CD4-positive, alpha-beta T cell treated with Interleukin-6 at 100 ng/mL for 8 hours (primary cell): ENCODE measurements around the gene CCDC8.
"Not testable (repeated sequence)": the region's sequence is repeated elsewhere in the genome, so short reads cannot be mapped to it uniquely, and the experiment has no call there.

Source experiments
- DNase-seq: peaks from one replicate; pipeline ENCODE4 v3.0.0-alpha.2; 2020; ENCODE audit warnings: mixed read lengths, low spot score

Gene CCDC8

DNA sequence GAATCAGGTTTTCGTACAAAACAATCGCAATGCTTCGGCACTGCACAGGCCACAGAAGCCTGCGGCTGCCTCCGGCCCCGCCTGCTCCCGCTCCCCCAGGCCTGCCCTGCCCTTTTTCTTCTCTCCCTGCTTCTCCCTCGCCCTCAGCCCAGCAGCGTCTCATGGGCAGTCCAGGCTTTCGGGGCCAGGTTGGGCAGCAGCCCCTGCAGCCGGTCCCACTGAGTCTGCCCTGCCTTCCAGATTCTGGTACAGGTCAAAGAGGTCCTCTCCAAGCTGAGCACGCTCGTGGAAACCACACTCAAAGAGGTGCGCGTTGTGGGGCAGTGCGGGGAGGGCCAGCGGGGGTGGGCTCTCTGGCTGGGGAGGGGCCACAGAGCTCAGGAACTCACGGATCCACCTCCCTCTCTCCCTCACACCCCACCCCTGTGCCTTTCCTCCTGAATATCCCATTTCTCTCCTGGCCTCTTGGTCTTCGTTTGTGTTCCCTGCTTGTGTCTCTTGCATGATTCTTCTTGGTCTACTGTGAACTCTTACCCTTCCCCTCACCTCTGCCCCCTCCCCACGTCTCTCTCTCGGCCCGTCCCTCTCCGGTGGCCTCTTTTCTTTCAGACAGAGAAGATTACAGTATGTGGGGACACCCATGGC is 30.1 kb downstream of the CCDC8 start:
- no peak for DNase-seq

DNA sequence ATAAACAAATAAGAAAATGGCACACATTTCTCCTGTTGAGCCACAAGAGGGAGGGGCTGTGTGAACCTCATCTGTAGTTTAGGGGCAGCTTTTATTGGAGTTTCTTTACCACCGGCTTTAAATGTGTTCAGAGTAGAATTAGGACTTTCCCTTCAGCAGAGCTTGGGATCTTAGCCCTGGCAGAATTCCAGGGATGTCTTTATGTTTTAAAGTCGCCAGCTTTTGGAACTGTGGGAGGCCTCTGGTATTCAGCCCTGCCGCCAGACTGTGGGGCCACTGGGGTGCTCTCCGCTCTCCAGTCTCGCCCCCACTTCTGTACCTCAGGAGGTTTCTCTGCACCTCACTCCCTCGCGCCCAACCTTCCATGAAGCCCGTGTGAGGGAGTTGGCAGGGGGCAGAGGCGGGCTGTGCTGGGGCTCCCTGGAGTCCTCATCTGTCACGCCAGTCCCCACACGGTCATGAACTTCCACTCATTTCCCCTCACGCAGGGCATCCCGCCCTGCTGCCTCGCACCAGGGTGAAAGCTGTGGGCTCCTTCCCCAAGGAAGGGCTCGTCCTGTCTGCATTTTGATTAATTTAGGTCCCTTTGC is 31.5 kb downstream of the CCDC8 start:
- no peak for DNase-seq

DNA sequence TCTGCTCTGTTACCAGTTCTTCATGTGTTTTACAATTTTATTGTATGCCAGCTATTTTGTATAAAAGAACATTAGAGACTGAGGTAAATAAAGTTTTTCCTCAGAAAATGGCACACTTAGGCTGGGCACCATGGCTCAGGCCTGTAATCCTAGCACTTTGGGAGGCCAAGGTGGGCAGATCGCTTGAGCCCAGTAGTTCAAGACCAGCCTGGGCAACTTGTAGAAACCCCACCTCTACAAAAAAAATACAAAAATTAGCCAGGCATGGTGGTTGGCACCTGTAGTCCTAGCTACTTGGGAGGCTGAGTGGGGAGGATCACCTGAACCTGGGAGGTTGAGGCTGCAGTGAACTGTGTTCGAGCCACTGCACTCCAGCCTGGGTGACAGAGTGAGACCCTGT is 32.0 kb downstream of the CCDC8 start:
- DNase-seq = no peak

DNA sequence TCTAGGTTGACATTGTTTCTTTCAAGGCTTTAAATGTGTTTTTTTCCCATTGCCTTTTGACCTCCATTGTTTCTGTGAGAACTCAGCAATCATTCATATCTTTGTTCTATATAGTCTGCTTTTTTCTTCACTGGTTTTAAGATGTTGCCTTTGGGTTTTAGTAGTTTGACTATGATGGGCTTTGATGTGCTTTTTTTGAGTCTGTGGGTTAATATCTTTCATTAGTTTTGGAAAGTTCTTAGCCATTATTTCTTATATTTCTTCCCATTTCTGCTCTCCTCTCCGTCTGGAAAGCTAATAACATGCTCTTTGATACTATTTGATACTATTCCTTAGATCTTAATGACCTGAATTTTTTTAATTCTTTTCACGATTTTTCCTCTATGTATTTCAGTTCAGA is 32.7 kb downstream of the CCDC8 start:
- DNase-seq = no peak

DNA sequence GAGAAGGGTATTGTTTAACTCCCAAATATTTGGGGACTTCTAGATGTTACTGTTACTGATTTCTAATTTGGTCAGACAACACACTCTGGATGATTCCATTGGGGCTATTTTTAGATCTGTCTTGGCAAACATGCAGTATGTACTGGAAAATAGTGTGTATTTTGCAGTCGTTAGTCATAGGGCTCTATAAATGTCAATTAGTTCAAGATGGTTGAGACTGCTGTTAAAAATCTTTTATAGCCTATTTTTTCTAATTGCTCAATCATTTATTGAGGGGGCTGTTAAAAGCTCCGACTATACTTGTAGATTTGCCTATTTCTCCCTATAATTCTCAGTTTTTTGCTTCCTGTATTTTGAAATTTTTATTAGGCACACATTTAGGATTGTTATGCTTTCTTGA is 35.1 kb downstream of the CCDC8 start:
- DNase-seq = no peak

DNA sequence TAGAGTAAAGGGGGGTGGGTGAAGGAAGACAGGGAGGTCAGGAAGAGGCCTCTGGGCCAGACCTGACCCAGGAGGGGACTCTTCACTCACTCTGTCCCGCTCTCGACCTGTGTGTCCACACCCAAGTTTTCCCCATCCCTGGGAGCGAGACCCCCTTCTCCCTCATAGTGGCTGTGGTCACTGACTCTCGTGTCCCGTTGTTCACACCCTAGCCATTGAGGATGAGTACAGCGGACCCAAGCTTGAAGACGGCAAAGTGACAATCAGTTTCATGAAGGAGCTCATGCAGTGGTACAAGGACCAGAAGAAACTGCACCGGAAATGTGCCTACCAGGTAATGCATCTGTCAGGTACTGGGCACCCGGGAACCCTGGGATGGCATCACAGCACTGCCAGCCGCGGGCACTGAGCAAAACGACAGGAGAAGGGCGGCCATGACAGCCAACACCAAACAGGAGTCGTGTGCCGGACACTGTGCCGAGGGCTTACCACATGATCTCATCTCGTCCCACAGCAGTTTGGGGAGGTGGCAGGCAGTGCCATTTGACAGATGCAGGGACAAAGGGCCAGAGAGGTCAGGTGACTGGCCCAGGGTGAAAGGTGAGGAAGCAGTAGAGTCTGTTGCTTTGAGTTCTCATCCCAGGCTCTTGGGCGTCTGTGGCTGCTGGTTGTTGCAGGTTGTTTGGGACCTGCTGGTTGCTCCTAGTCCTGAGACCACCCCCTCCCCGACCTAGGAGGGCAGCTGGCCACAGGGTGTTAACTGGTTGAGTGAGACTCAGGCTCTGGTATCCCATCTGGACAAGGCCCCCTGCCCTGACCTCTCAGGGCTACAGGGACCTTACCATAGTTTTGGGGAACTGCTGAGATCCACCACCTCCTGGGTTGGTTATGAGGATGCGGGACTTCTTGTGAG is 36.9 kb downstream of the CCDC8 start:
- no peak for DNase-seq

DNA sequence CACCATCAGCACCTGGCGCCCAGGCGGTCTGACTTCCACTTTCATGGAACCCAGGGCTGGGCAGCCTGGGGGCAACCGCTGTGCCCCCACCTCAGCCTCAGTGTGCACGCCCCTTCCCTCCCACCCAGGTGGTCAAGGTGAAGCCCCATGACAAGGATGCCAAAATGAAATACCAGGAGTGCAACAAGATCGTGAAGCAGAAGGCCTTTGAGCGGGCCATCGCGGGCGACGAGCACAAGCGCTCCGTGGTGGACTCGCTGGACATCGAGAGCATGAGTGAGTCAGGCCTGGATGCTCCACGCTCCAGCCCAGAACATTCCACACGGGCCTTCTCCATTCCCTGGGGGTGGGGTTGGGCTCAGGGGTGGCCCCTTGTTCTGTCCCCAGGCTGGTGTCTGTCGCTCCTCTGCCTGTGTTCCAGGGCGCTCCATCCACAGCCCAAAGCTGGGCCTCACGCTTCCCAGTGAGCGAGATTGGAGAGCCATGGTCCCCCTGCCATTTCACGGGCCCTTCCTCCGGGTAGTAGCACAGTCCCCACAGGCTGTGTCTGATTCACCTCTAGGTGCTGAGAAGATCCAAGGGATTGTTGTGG is 37.8 kb downstream of the CCDC8 start:
- not testable (repeated sequence) for DNase-seq

DNA sequence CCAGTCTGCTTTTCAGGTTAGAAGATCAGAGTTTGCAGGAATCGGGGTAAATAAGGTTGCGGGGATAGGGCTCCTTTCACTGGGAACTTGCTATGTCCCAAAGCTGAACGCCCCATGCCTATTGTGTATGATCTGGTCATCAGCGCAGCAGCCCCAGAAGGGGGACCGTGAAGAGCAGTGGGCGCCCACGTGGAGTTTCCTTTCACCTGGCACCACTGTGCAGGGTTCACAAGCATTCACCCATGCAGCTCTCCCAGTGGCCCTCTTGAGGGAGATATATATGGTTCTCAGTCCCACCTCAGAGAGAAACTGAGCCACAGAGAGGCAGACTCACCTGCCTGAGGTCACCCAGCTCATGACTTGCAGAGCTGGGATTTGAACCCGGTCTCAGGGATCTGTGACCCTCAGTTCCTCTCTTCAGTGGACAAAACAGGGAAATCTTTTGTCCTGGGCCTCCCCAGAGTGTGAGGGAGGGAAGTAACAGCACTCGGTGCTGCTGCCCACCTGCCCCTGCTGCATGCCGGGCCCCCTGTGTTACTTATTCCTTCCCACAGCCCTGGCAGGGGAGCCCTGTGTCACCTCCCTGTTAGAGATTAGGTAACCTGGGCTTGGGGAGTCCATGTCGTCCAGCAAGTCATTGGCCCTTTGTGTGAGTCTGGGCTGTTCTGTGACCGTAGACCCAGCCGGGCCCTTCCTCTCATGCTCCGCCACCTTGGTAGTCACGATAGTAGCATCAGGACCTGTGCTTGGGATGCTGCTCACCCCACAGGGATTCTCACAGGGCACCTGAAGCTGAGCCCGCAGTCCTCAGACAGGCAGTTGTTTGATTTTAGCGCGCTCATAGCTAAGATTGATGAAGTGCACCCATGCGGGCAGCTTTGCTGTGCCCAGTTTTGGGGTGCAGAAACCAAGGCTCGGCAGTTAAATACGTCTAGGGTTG is 38.6 kb downstream of the CCDC8 start:
- no peak for DNase-seq

DNA sequence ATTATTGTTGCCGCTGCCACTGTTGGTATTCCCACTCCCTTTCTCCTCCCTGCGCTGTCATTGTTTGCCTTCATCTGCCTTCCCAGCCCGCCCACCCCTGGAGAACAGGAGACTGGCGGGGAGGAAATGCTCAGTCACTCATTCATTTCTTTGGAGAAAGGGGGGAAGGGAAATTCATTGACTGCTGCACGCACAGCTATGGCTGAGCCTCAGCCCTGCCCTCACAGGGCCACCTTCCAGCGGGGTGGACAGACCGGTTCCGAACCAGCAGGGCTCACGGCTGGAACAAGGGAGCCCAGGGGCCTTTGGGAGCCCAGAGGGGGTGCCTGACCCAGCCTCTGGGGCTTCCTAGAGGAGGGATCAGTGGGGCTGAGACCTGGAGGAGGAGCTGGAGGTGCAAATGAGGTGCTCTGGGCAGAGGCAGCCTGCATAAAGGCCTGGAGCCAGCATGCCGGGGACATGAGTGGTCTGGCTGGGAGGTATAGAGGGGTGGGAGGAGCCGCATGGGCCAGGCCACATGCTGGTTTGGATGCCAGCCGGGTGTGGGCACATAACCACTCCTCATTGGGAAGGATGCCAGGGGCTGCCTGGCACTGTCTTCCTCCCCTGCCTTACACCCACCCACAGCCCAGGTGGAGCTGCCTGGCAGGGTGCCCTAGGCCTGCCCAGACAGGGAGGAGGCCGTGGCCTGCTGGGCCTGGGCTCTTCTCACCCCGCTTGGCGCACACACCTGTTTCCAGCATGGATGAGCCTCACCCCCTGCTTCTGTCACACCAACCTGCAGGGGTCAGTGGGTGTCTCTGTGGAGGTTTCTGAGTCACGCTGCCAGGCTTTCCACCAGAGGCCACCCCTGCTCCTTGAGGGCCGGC is 39.6 kb downstream of the CCDC8 start:
- DNase-seq = no peak

DNA sequence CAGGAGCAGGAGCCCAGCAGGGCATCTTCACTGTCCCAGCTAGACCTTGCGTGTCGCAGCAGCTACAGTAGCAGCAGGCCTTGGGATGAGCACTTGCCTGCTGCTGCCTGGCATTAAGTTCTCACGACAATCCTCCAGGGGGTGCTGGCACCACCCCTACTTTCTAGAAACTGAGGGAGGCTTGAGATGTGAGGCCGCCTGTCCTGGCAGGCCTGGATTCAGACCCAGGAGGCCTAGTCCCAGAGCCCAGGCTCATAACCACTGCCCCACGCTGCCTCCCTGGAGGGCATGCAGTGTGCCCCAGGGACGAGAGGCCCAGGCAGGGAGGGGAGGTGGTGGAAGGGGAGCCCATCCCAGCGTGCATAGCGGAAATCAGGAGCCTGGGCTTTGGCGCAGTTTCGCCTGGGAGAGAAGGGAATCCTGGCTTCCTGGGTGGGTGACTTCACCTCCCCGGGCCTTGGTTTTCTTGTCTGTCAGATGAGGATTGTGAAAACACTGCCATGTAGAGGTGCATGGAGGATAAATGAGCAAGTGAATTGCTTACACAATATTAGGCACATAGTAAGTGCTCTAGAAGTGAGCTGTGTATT is 40.4 kb downstream of the CCDC8 start:
- DNase-seq = no peak

DNA sequence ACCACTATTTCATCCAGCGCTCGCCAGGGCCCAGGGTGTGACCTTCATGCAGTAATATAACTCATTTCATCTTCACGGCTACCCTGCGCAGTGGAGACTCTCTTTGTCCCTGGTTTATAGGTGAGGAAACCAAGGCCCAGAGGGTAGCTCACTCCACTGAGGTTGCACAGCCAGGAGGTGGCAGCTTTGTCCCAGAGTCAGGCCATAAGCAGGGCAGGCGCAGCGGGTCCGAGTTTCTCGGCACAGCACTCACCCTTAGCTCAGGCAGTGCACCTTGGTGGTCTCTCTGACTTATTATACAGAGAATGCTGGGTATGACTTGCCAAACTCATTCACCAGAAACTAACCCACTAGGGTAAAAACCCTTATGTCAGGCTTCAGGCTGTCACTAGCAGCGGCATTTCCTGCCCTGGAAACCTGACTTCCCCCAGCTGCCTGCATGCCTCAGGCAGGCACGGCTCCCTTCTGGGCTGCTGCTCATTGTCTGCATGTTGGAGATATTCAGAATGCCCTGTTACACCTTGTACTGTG is 41.9 kb downstream of the CCDC8 start:
- no peak for DNase-seq

DNA sequence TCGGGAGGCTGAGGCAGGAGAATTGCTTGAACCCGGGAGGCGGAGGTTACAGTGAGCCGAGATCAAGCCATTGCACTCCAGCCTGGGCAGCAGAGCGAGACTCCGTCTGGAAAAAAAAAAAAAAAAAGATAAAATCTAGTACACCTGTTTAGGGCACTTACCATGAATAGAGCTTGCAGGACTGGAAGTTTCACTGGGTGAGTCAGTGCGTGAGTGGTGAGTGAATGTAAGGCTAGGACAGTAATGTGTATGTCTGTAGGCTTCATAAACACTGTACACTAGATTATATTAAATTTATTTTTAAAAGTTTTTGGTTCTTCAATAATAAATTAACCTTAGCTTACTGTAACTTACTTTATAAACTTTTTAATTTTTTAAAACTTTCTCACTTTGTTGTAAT is 43.5 kb downstream of the CCDC8 start:
- DNase-seq = no peak

DNA sequence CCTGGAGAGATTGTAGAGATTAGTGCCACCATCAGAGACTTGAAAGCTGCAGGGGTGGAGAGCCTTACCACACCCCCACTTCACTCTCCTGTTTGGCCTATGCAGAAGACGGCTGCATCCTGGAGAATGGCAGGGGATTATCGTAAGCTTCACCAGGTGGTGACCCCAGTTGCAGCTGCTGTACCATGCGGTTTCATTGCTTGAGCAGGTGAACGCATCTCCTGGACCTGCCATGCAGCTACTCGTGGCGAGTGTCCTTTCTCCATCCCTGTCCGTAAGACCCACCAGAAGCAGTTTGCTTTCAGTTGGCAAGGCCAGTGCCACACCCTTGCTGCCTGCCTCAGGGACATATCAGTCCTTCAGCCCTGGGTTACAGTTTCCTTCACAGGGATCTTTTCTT is 45.2 kb downstream of the CCDC8 start:
- DNase-seq = no peak

DNA sequence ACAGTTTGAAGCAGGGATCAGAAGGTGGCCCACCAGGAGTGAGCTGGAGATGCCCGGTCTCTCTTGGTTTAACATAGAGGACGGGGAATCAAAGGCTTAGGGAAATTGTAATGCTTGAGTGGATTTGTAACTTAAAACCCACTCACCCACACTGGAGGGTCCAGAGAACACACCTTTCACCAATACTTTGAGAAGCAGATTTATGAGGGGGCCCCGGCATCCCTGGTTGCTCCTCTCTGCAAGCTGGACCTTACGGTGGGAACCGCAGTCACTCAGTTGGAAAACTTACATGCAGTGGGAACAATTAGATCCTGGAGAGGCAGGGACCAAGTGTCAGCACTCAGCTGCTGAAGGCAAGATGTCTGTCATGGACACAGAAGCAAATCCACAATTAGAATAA is 45.9 kb downstream of the CCDC8 start:
- no peak for DNase-seq

DNA sequence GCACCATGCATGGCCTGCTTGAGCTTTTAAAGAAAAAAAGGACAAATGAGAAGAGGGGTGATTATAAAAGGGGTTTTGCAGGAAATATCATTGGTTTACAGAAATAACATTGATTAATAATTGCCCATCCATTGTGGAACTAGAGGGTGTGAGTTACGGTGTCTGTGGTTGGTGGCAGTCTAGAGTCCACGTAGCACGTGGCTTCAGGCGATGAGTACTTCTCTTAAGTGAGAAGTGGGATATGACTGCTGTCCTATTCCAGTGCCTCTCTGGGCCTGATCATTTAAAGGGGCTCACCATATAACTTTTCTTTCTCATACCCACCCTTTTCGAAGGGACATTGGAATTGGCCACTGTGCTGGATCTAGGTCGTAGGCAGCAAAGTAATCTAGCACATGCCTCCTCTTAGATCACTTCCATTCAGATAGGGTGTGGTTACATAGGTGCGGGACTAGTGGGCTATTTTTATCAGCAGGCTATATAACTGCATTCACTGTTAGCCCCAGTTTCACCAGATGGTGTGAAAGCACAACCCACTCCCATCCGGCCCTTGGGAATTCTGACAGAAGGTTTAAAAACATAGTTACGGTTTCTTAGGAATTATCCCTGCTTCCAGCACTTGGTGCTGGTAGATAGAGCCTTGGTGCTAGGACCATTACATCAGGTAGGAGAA is 46.6 kb downstream of the CCDC8 start:
- DNase-seq = no peak

DNA sequence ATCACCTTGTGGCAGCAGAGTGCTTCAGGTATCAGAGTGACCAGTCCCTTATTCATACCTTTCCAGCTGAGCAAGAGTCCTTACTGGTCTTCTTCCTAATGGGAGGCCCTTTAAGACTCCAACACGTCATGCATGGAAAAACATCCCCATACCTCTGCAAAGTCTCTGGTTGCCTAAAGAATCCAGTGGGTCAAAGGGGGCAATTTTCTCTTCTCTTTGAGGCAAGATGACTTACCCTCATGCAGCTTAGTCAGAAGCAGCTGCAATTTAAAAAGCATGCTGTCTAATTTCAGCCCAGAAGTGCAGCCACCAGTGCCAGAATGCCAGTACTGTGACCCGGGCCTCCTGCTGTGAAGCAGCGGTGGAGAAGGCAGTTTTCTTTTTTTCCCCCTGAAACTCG is 47.8 kb downstream of the CCDC8 start:
- DNase-seq = no peak

DNA sequence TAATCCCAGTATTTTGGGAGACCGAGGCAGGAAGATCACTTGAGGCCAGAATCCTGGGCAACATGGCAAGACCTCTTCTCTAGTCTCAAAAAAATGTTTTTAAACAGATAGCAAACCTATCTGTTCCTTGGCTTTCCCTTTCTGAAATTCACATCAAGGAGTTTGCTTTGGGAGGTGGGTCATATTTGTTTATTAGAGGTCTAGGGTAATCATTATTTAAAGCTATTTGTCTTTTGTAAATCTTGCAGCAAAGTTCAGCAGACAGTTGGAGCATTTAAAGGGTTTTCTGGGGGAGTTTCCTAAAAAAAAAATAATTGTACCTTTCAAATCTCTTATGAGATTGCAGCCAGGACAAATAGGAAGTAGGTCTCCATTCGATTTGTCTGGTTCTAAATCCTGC is 49.0 kb downstream of the CCDC8 start:
- DNase-seq = no peak

DNA sequence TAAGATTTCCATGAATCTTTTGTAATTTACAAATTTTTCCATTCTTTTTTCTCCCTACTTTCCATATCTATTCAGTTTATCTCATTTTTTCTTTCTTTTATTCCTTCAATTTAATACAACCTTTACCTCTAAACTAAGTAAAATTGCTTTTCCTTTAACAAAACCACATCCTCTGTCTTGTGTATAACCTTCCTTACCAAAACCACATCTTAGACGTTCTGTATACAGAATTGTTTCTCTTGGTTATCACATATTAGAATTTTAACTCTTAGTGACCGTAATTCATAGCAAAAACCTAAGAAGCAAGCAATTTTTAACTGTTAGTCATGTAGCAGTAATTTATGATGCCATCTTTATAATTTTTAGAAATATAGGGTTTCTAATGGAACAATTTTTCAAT is 51.4 kb downstream of the CCDC8 start:
- DNase-seq = peak; percentile 21
